ENCODE data around the gene BASP1. TPM values are rescaled to one million over a fixed set of nuclear protein-coding genes. Genes with fewer than 3 reads are reported as not detected.

The BASP1 gene
- total RNA-seq, 1 experiment from 2014 or later, result 0.34 TPM

DNA sequence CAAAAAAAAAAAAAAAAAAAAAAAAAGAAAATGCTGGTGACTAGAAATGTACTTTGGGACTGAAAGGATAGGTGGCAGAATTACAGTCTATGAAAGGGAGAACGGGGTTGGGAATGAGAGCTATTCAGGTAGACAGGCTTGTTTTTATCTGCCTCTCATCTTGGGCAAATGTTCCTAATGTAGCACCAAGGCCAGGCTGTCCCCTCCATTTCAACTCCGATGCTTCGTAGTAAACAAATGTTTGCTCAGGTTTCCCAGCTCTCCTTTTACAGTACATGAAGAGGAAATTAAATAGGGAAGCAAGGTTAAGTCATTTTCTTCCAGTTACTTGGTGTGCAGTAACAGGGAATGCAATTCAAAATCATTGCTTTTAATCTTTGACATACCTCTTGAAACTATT lies 4.4 kb upstream of the BASP1 start:
- intact Hi-C loops (cut with micrococcal nuclease), result no loop called here
- POLR2A ChIA-PET, result no interaction called here
- no TSS peak for BruUV-seq (replicated peaks)
- Histone ChIP-seq H3K79me2 (ENCODE audit: insufficient read depth, low read length) (no peaks in the 10 kb centered on the region), H3K9me3 (ENCODE audit: control insufficient read depth in 1 of 2, insufficient read depth in 1 of 2, low read depth in 1 of 2, low read length in 2 of 2) (no peaks in the 10 kb centered on the region), H3K27ac (ENCODE audit: low read depth, low read length) (no peak overlapping the region), H3K27me3 (ENCODE audit: insufficient read depth, low read length) (peaks cover 4% of the 10 kb centered on the region; the same call in 1 of the 2 replicates), H3K4me3 (replicated peaks in 1 of 2; ENCODE audit: low read depth in 1 of 2, low read length in 2 of 2) (no peak overlapping the region), H3K36me3 (ENCODE audit: control insufficient read depth in 1 of 2, insufficient read depth in 2 of 2, low read length in 2 of 2) (no peaks in the 10 kb centered on the region), H3K4me2 (ENCODE audit: low read length) (no peak overlapping the region), H4K20me1 (ENCODE audit: insufficient read depth) (no peaks in the 10 kb centered on the region), H2AFZ (ENCODE audit: low read depth, low read length, poor library complexity, severe bottlenecking) (no peak overlapping the region), H3K4me1 (ENCODE audit: control insufficient read depth in 1 of 2, insufficient read depth in 2 of 2, low read length in 2 of 2) (no peaks in the 10 kb centered on the region), H3K9ac (ENCODE audit: low read length) (no peak overlapping the region), H3K9me2 (ENCODE audit: insufficient read depth) (no peaks in the 10 kb centered on the region)
- RAD21 ChIA-PET (ENCODE audit: low non-redundant PET in 1 of 2, low total read pairs in 2 of 2, uncharacterized antibody in 2 of 2, unreplicated experiment in 2 of 2), result no interaction called here
- CTCF ChIA-PET, result no interaction called here
- ATAC-seq (no peak), DNase-seq (ENCODE audit: low read depth, low spot score) (no peak)
- no peak for TF ChIP-seq ZNF274 (IDR thresholded peaks at IDR 0.05; ENCODE audit: low read depth, low read length)
- no peak for TF ChIP-seq ELF1 (IDR thresholded peaks at IDR 0.05; ENCODE audit: borderline replicate concordance, low read depth)
- TF ChIP-seq, protein P1, sequence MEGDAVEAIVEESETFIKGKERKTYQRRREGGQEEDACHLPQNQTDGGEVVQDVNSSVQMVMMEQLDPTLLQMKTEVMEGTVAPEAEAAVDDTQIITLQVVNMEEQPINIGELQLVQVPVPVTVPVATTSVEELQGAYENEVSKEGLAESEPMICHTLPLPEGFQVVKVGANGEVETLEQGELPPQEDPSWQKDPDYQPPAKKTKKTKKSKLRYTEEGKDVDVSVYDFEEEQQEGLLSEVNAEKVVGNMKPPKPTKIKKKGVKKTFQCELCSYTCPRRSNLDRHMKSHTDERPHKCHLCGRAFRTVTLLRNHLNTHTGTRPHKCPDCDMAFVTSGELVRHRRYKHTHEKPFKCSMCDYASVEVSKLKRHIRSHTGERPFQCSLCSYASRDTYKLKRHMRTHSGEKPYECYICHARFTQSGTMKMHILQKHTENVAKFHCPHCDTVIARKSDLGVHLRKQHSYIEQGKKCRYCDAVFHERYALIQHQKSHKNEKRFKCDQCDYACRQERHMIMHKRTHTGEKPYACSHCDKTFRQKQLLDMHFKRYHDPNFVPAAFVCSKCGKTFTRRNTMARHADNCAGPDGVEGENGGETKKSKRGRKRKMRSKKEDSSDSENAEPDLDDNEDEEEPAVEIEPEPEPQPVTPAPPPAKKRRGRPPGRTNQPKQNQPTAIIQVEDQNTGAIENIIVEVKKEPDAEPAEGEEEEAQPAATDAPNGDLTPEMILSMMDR (IDR thresholded peaks at IDR 0.05 in 2 of 3, conservative IDR thresholded peaks at IDR 0.05 in 1 of 3; ENCODE audit: borderline replicate concordance in 1 of 3, insufficient read depth in 1 of 3, low read depth in 2 of 3, low read length in 2 of 3), result no peak
- no peak for TF ChIP-seq SRF (IDR thresholded peaks at IDR 0.05; ENCODE audit: low read depth)

DNA sequence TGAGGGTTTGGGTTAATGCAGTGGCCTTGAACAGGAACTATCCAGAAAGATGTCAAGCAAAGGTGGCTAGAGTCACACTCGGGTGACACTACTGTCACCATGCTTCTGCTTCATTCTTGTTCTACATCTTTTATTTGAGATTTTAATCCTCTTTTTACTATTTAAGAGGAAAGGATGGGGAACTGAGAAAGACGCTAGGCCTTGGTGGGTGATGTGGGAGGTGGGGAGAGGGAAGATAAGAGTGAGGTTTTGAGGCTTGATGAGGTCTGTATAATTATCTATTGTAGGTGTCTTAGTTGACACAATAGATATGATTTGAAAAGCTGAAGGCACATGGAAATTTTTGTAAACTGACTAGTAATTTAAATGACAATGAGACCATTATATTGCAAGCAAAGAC lies 3.5 kb upstream of the BASP1 start:
- no TSS peak for BruUV-seq (replicated peaks)
- Histone ChIP-seq H3K79me2 (ENCODE audit: insufficient read depth, low read length) (no peaks in the 10 kb centered on the region), H3K36me3 (ENCODE audit: control insufficient read depth in 1 of 2, insufficient read depth in 2 of 2, low read length in 2 of 2) (no peaks in the 10 kb centered on the region), H3K9me3 (ENCODE audit: control insufficient read depth in 1 of 2, insufficient read depth in 1 of 2, low read depth in 1 of 2, low read length in 2 of 2) (no peaks in the 10 kb centered on the region), H3K27ac (ENCODE audit: low read depth, low read length) (no peak overlapping the region), H3K4me2 (ENCODE audit: low read length) (no peak overlapping the region), H3K4me3 (replicated peaks in 1 of 2; ENCODE audit: low read depth in 1 of 2, low read length in 2 of 2) (no peak overlapping the region), H2AFZ (ENCODE audit: low read depth, low read length, poor library complexity, severe bottlenecking) (no peak overlapping the region), H4K20me1 (ENCODE audit: insufficient read depth) (no peaks in the 10 kb centered on the region), H3K4me1 (ENCODE audit: control insufficient read depth in 1 of 2, insufficient read depth in 2 of 2, low read length in 2 of 2) (no peaks in the 10 kb centered on the region), H3K27me3 (ENCODE audit: insufficient read depth, low read length) (peaks cover 4% of the 10 kb centered on the region; the same call in 1 of the 2 replicates), H3K9ac (ENCODE audit: low read length) (no peak overlapping the region), H3K9me2 (ENCODE audit: insufficient read depth) (no peaks in the 10 kb centered on the region)
- CTCF ChIA-PET, result no interaction called here
- RAD21 ChIA-PET (ENCODE audit: low non-redundant PET in 1 of 2, low total read pairs in 2 of 2, uncharacterized antibody in 2 of 2, unreplicated experiment in 2 of 2), result no interaction called here
- DNase-seq (ENCODE audit: low read depth, low spot score) (no peak), ATAC-seq (no peak)
- intact Hi-C loops (cut with micrococcal nuclease), result no loop called here
- no peak for TF ChIP-seq SRF (IDR thresholded peaks at IDR 0.05; ENCODE audit: low read depth)
- TF ChIP-seq, protein P2, sequence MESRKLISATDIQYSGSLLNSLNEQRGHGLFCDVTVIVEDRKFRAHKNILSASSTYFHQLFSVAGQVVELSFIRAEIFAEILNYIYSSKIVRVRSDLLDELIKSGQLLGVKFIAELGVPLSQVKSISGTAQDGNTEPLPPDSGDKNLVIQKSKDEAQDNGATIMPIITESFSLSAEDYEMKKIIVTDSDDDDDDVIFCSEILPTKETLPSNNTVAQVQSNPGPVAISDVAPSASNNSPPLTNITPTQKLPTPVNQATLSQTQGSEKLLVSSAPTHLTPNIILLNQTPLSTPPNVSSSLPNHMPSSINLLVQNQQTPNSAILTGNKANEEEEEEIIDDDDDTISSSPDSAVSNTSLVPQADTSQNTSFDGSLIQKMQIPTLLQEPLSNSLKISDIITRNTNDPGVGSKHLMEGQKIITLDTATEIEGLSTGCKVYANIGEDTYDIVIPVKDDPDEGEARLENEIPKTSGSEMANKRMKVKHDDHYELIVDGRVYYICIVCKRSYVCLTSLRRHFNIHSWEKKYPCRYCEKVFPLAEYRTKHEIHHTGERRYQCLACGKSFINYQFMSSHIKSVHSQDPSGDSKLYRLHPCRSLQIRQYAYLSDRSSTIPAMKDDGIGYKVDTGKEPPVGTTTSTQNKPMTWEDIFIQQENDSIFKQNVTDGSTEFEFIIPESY (IDR thresholded peaks at IDR 0.05; ENCODE audit: extremely low read depth, insufficient replicate concordance, low read length), result no peak
- no peak for TF ChIP-seq ZNF274 (IDR thresholded peaks at IDR 0.05; ENCODE audit: low read depth, low read length)
- no peak for TF ChIP-seq CBX3 (IDR thresholded peaks at IDR 0.05; ENCODE audit: low read depth)
- no peak for TF ChIP-seq ZFX (IDR thresholded peaks at IDR 0.05)
- no peak for TF ChIP-seq CEBPB (IDR thresholded peaks at IDR 0.05; ENCODE audit: low read depth)
- TF ChIP-seq, protein P3, sequence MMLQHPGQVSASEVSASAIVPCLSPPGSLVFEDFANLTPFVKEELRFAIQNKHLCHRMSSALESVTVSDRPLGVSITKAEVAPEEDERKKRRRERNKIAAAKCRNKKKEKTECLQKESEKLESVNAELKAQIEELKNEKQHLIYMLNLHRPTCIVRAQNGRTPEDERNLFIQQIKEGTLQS (IDR thresholded peaks at IDR 0.05), result no peak
- TF ChIP-seq RAD21 (IDR thresholded peaks at IDR 0.05; ENCODE audit: low read depth), result no peak
- TF ChIP-seq, protein P4, sequence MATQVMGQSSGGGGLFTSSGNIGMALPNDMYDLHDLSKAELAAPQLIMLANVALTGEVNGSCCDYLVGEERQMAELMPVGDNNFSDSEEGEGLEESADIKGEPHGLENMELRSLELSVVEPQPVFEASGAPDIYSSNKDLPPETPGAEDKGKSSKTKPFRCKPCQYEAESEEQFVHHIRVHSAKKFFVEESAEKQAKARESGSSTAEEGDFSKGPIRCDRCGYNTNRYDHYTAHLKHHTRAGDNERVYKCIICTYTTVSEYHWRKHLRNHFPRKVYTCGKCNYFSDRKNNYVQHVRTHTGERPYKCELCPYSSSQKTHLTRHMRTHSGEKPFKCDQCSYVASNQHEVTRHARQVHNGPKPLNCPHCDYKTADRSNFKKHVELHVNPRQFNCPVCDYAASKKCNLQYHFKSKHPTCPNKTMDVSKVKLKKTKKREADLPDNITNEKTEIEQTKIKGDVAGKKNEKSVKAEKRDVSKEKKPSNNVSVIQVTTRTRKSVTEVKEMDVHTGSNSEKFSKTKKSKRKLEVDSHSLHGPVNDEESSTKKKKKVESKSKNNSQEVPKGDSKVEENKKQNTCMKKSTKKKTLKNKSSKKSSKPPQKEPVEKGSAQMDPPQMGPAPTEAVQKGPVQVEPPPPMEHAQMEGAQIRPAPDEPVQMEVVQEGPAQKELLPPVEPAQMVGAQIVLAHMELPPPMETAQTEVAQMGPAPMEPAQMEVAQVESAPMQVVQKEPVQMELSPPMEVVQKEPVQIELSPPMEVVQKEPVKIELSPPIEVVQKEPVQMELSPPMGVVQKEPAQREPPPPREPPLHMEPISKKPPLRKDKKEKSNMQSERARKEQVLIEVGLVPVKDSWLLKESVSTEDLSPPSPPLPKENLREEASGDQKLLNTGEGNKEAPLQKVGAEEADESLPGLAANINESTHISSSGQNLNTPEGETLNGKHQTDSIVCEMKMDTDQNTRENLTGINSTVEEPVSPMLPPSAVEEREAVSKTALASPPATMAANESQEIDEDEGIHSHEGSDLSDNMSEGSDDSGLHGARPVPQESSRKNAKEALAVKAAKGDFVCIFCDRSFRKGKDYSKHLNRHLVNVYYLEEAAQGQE (IDR thresholded peaks at IDR 0.05; ENCODE audit: low read depth), result no peak
- POLR2A ChIA-PET, result no interaction called here
